ENCODE data around the gene A1BG. TPM values are rescaled to one million over a fixed set of nuclear protein-coding genes. Genes with fewer than 3 reads are reported as not detected.

Gene A1BG
- polyA plus RNA-seq (2012; ENCODE audit: insufficient read length, low read depth) = 100 TPM

DNA sequence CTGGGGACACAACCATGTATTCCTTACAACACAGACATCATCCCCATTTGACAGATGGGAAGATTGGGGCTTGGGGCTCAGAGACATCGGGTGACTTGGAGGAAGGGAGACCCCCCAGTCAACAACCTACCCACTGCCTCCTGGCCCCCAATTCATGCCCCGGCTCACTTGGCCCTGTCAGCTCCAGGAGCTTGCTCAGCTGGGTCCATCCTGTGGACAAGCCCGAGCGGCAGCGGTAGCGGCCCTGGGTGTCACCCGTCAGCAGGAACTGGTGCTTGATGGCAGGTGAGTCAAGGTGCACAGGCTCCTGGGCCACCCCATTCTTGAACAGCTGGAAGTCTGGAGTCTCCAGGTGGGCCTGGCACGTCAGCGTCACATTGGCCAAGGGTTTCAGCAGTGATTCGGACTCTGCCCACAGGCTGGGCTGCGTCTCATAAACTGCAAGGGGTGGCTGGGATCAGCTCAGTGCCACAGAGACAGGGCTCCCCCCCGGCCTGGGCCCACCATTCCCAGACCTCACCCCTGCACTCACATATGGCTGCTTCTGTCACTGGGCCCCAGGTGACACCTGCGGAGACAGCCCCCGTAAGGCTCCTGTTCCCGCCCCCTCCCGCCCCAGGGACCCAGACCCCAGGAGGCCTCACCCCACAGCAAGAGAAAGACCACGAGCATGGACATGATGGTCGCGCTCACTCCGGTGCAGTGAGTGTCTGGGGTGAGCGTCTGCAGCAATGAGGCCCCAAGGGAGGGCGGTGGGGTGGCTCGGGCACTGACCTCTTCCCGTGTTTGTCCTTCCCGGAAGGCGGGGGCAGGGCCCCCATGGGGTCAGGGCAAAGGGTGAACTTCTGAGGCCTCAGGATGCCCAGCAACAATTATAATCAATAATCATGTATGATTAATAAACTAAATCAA is at the start of gene A1BG:
Gene A1BG (minus strand): TSS at position 733 of the 912 bp plus-strand sequence. CDS start 55 bp downstream, at position 678.
- no peak for TF ChIP-seq SIN3A (IDR thresholded peaks at IDR 0.05; ENCODE audit: borderline replicate concordance, insufficient read depth, low read length)
- no peak for TF ChIP-seq FOXP2 (optimal IDR thresholded peaks at IDR 0.05; ENCODE audit: borderline replicate concordance, extremely low read depth, extremely low read length, insufficient read depth)
- TF ChIP-seq, protein P1, sequence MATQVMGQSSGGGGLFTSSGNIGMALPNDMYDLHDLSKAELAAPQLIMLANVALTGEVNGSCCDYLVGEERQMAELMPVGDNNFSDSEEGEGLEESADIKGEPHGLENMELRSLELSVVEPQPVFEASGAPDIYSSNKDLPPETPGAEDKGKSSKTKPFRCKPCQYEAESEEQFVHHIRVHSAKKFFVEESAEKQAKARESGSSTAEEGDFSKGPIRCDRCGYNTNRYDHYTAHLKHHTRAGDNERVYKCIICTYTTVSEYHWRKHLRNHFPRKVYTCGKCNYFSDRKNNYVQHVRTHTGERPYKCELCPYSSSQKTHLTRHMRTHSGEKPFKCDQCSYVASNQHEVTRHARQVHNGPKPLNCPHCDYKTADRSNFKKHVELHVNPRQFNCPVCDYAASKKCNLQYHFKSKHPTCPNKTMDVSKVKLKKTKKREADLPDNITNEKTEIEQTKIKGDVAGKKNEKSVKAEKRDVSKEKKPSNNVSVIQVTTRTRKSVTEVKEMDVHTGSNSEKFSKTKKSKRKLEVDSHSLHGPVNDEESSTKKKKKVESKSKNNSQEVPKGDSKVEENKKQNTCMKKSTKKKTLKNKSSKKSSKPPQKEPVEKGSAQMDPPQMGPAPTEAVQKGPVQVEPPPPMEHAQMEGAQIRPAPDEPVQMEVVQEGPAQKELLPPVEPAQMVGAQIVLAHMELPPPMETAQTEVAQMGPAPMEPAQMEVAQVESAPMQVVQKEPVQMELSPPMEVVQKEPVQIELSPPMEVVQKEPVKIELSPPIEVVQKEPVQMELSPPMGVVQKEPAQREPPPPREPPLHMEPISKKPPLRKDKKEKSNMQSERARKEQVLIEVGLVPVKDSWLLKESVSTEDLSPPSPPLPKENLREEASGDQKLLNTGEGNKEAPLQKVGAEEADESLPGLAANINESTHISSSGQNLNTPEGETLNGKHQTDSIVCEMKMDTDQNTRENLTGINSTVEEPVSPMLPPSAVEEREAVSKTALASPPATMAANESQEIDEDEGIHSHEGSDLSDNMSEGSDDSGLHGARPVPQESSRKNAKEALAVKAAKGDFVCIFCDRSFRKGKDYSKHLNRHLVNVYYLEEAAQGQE (IDR thresholded peaks at IDR 0.05; ENCODE audit: insufficient read depth in 1 of 2, low read depth in 2 of 2, low read length in 2 of 2) = no peak
- TF ChIP-seq TAF1 (IDR thresholded peaks at IDR 0.05; ENCODE audit: borderline replicate concordance, insufficient read depth, low read length) = no peak
- TF ChIP-seq POLR2AphosphoS5 (IDR thresholded peaks at IDR 0.05; ENCODE audit: low read depth, low read length) = no peak

DNA sequence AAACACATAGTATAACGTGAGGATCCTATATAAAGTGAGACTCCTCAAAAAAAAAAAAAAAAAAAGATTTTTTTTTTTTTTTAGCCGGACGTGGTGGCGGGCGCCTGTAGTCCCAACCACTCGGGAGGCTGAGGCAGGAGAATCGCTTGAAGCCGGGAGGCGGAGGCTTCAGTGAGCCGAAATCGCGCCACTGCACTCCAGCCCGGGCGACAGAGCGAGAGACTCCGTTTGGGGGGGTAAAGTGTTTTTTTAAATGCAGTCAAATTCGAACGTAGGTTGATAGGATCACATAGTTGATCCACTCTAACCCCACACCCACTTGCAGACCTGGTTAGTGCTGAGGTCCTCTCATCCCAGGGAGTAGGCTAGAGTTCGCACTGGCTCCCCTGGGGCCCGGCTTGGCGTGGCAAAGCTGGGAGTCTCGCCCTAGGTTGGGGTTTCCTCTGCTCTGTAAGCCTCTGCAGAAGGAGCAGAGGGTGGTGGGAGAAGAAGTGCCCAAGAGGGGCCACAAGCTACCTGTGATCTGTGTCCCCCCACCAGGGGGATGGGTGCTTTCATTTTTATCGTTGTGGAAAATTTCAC is 48.6 kb upstream of the A1BG start:
- TF ChIP-seq TAF1 (IDR thresholded peaks at IDR 0.05; ENCODE audit: borderline replicate concordance, insufficient read depth, low read length) (no peak), SIN3A (IDR thresholded peaks at IDR 0.05; ENCODE audit: borderline replicate concordance, insufficient read depth, low read length) (no peak), FOXP2 (optimal IDR thresholded peaks at IDR 0.05; ENCODE audit: borderline replicate concordance, extremely low read depth, extremely low read length, insufficient read depth) (no peak), POLR2AphosphoS5 (IDR thresholded peaks at IDR 0.05; ENCODE audit: low read depth, low read length) (no peak)
- TF ChIP-seq, protein P1 (IDR thresholded peaks at IDR 0.05; ENCODE audit: insufficient read depth in 1 of 2, low read depth in 2 of 2, low read length in 2 of 2) = no peak

DNA sequence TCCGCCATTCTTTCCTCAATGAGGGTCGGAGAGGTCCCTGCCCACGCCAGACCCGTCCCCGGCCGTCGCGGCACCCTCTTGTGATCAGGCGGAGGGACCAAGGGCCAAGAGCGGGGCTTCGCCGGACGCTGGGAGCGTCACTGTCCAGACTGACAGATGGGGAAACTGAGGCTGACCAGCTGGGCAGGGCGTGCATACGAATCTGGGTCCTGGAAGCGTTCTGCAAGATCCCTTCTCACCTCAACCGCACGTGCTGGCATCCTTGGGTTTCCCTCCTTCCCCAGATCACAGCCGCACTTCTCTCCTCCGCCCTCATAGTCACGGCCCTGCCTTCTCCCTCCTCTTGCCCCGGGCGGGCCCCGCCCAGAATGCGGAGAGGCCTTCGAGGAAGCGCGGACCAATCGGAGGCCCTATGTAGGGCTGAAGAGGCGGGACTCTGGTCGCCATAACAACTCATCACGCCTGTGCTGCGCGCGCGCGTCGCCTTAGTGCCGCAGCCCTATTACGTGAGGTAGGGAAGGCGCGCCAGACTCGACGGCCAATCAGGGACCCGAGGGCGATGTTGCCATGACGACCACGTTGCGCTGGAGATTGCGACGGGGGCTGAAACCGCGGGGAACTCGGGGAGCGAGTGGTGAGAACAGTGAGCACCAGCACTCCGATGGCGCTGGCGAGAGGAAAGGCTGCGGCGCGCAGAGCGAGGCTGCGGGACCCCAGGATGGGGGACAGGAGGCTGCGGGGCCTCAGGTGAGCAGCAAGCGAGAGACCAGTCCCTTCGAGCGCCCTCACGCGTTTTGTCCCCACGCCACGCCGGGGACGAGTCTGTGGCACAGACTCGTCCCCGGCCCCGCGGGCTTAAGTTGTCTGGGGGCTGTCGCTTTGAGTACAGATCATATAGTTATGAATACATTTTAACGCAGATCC is 47.9 kb upstream of the A1BG start:
- TF ChIP-seq, protein P1 (IDR thresholded peaks at IDR 0.05; ENCODE audit: insufficient read depth in 1 of 2, low read depth in 2 of 2, low read length in 2 of 2) = no peak
- TF ChIP-seq POLR2AphosphoS5 (IDR thresholded peaks at IDR 0.05; ENCODE audit: low read depth, low read length) = peak; percentile 82
- TF ChIP-seq SIN3A (IDR thresholded peaks at IDR 0.05; ENCODE audit: borderline replicate concordance, insufficient read depth, low read length) = no peak
- peak; percentile 96 for TF ChIP-seq FOXP2 (optimal IDR thresholded peaks at IDR 0.05; ENCODE audit: borderline replicate concordance, extremely low read depth, extremely low read length, insufficient read depth)
- TF ChIP-seq TAF1 (IDR thresholded peaks at IDR 0.05; ENCODE audit: borderline replicate concordance, insufficient read depth, low read length) = peak; percentile 74; the same call in 1 of the 2 replicates

- no peak for TF ChIP-seq TAF1 (IDR thresholded peaks at IDR 0.05; ENCODE audit: borderline replicate concordance, insufficient read depth, low read length)
Measured at GRCh38 chr19:58400316-58400915, 47.1 kb upstream of the A1BG start.

- TF ChIP-seq POLR2AphosphoS5 (IDR thresholded peaks at IDR 0.05; ENCODE audit: low read depth, low read length) (no peak), FOXP2 (optimal IDR thresholded peaks at IDR 0.05; ENCODE audit: borderline replicate concordance, extremely low read depth, extremely low read length, insufficient read depth) (no peak), TAF1 (IDR thresholded peaks at IDR 0.05; ENCODE audit: borderline replicate concordance, insufficient read depth, low read length) (no peak), SIN3A (IDR thresholded peaks at IDR 0.05; ENCODE audit: borderline replicate concordance, insufficient read depth, low read length) (no peak)
- TF ChIP-seq, protein P1 (IDR thresholded peaks at IDR 0.05; ENCODE audit: insufficient read depth in 1 of 2, low read depth in 2 of 2, low read length in 2 of 2) = no peak
Measured at GRCh38 chr19:58399903-58400302, 46.6 kb upstream of the A1BG start.
